HepG2 (cell line): ENCODE data around the gene VEGFB. TPM values are rescaled to one million over a fixed set of nuclear protein-coding genes. Genes with fewer than 3 reads are reported as not detected.

ENCODE experiments used
- ATF7 ChIP-seq, 2 experiments: fragments of 450-650 bp in 1 of 2; sonication (generic) in 1 of 2; formaldehyde crosslinking in 1 of 2; IDR thresholded peaks; 2 replicates each; pipeline versions ENCODE4 v1.4.0 to v1.6.1; 2016 to 2020; ENCODE audit warnings: antibody characterized with exemption in 1 of 2, mild to moderate bottlenecking in 1 of 2, missing genetic modification reagents in 1 of 2
- CSRNP1 ChIP-seq: sonication (generic); formaldehyde crosslinking; IDR thresholded peaks from 2 replicates; pipeline ENCODE4 v1.8.1; 2023; ENCODE audit warnings: mild to moderate bottlenecking, missing genetic modification reagents
- ELK4 ChIP-seq: sonication (generic); formaldehyde crosslinking; IDR thresholded peaks from 2 replicates; pipeline ENCODE4 v1.9.0; 2021; ENCODE audit warnings: missing genetic modification reagents, borderline replicate concordance
- MAX ChIP-seq: IDR thresholded peaks from 2 replicates; pipeline ENCODE4 v1.6.1; 2012; ENCODE audit warnings: inconsistent platforms
- MED13 ChIP-seq: sonication (generic); formaldehyde crosslinking; IDR thresholded peaks from 2 replicates; pipeline ENCODE4 v1.5.0; 2020; ENCODE audit warnings: missing genetic modification reagents
- SALL1 ChIP-seq: sonication (generic); formaldehyde crosslinking; IDR thresholded peaks from 2 replicates; pipeline ENCODE4 v1.8.0; 2022; ENCODE audit warnings: mild to moderate bottlenecking, missing genetic modification reagents
- ZBTB7A ChIP-seq: sonication (generic); formaldehyde crosslinking; IDR thresholded peaks from 2 replicates; pipeline ENCODE4 v1.8.0; 2022; ENCODE audit warnings: mild to moderate bottlenecking, missing genetic modification reagents
- ZC3H13 ChIP-seq: sonication (generic); formaldehyde crosslinking; IDR thresholded peaks from 2 replicates; pipeline ENCODE4 v1.8.1; 2023; ENCODE audit warnings: mild to moderate bottlenecking, missing genetic modification reagents, moderate library complexity
- ZGPAT ChIP-seq: IDR thresholded peaks from 2 replicates; pipeline ENCODE4 v1.6.1; 2016; ENCODE audit warnings: mild to moderate bottlenecking
- ZNF337 ChIP-seq: sonication (generic); formaldehyde crosslinking; IDR thresholded peaks from 2 replicates; pipeline ENCODE4 v1.5.1; 2020; ENCODE audit warnings: missing genetic modification reagents, low read depth, mild to moderate bottlenecking, borderline replicate concordance
- ZNF512 ChIP-seq: sonication (generic); formaldehyde crosslinking; IDR thresholded peaks from 2 replicates; pipeline ENCODE4 v1.4.0; 2020; ENCODE audit warnings: mild to moderate bottlenecking, missing genetic modification reagents
- ZNF512B ChIP-seq: sonication (generic); formaldehyde crosslinking; IDR thresholded peaks from 2 replicates; pipeline ENCODE4 v1.5.1; 2020; ENCODE audit warnings: missing genetic modification reagents, mild to moderate bottlenecking, borderline replicate concordance
- ZNF598 ChIP-seq: sonication (generic); formaldehyde crosslinking; IDR thresholded peaks from 2 replicates; pipeline ENCODE4 v1.5.1; 2020; ENCODE audit warnings: mild to moderate bottlenecking, missing genetic modification reagents, borderline replicate concordance
- ZSCAN22 ChIP-seq: sonication (generic); formaldehyde crosslinking; IDR thresholded peaks from 2 replicates; pipeline ENCODE4 v1.4.0; 2020; ENCODE audit warnings: mild to moderate bottlenecking, missing genetic modification reagents
- ZUFSP ChIP-seq: sonication (generic); formaldehyde crosslinking; IDR thresholded peaks from 2 replicates; pipeline ENCODE4 v1.9.0; 2021; ENCODE audit warnings: missing genetic modification reagents, mild to moderate bottlenecking, borderline replicate concordance
- polyA plus RNA-seq, 8 experiments: library from polyadenylated mRNA; depleted of rRNA in 3 of 8; stranded (reverse) in 7 of 8; unstranded in 1 of 8; fragments of >200 nt; fragmentation: Illumina TruSeq in 4 of 8; extraction: Trizol in 4 of 8; gene quantifications; 2 replicates each; pipeline versions ENCODE4 v1.2.1 to v1.2.3, GENCODE V29; 2011 to 2016; ENCODE audit warnings: low read depth in 4 of 8, missing spikeins in 1 of 8, mixed read lengths in 1 of 8; ENCODE audit not compliant: insufficient read depth in 1 of 8
- total RNA-seq, 5 experiments: library from RNA; depleted of rRNA; stranded (reverse); fragments of >200 nt; fragmentation: Illumina TruSeq; extraction: Trizol; gene quantifications; 2 replicates each; pipeline ENCODE4 v1.2.3, GENCODE V29; 2016; ENCODE audit warnings: low read depth in 1 of 5

VEGFB gene
- total and polyA plus RNA-seq, 2 of the 13 experiments (the other 11 are each of a cell fraction or from before 2014, with no cell fraction given) = 9.0 to 11.3 TPM

GRCh38 chr11:64185693-64186491 lies 48.5 kb upstream of the VEGFB start, which contains the start of gene STIP1 (continued):
- TF ChIP-seq ZUFSP (CRISPR knock-in tag) (no peak), ZSCAN22 (no peak), ZC3H13 (CRISPR knock-in tag) (no peak), MAX (peak; percentile 88), ZBTB7A (no peak), ZGPAT (CRISPR knock-in tag) (no peak), MED13 (CRISPR knock-in tag) (no peak), ZNF337 (no peak), ATF7 (IDR thresholded peaks at IDR 0.05) (no peak), ATF7 (CRISPR knock-in tag; IDR thresholded peaks at IDR 0.05) (no peak), ZNF598 (CRISPR knock-in tag) (no peak), CSRNP1 (CRISPR knock-in tag) (no peak), SALL1 (CRISPR knock-in tag) (peak; percentile 46), ELK4 (CRISPR knock-in tag) (no peak), ZNF512 (CRISPR knock-in tag) (no peak), ZNF512B (no peak)
